Heart left ventricle (tissue), 13 donors: ENCODE data around the gene MSH5.
"Not testable (repeated sequence)": the region's sequence is repeated elsewhere in the genome, so short reads cannot be mapped to it uniquely, and the experiment has no call there.

Experiments
- POLR2A ChIP-seq, 2 donors: fragments of 450-650 bp; IDR thresholded peaks; one replicate each; pipeline ENCODE4 v1.6.1; 2017; ENCODE audit warnings: antibody characterized with exemption in 2 of 2, mild to moderate bottlenecking in 2 of 2, moderate library complexity in 2 of 2
- TF ChIP-seq, protein P1 (sequence below), 12 donors: fragments of 200-600 bp; sonication (generic) in 4 of 12; IDR thresholded peaks; one replicate each; pipeline versions ENCODE4 v1.5.0 to v1.8.0; 2018 to 2022; ENCODE audit warnings: antibody characterized with exemption in 12 of 12, mild to moderate bottlenecking in 5 of 12
- donor health status: ischemic (EF 13 %, LVEDD 7.1; RV severe dilation, severe dysfunction).
- donor health status: DM: no; HTN: yes; CAD: no.
- donor health status: DM: no; HTN: no; CAD: no.
- donor health status: ischemic (EF 25% LVEDD 6.9; RV normal size, moderate dysfunction).
- donor health status: ischemic (EF 25% LVEDD 5.7; RV mildly dilated, moderate dysfunction).
- donor health status: ischemic (EF 35%, LVEDD 5.7; RV mildly dilated, moderate dysfunction).
- donor health status: nonischemic (EF 11% LVEDD 7.7; RV severe dilation, severe dysfunction).
- donor health status: DM: yes; HTN: yes; CAD: no.
- donor health status: PGD.
- donor health status: ischemic (EF 29% LVEDD 5.4; RV normal size, mild dysfunction).
- donor health status: nonischemic (EF 23%, LVEDD 6.1; RV moderate dilation, normal function).

DNA sequence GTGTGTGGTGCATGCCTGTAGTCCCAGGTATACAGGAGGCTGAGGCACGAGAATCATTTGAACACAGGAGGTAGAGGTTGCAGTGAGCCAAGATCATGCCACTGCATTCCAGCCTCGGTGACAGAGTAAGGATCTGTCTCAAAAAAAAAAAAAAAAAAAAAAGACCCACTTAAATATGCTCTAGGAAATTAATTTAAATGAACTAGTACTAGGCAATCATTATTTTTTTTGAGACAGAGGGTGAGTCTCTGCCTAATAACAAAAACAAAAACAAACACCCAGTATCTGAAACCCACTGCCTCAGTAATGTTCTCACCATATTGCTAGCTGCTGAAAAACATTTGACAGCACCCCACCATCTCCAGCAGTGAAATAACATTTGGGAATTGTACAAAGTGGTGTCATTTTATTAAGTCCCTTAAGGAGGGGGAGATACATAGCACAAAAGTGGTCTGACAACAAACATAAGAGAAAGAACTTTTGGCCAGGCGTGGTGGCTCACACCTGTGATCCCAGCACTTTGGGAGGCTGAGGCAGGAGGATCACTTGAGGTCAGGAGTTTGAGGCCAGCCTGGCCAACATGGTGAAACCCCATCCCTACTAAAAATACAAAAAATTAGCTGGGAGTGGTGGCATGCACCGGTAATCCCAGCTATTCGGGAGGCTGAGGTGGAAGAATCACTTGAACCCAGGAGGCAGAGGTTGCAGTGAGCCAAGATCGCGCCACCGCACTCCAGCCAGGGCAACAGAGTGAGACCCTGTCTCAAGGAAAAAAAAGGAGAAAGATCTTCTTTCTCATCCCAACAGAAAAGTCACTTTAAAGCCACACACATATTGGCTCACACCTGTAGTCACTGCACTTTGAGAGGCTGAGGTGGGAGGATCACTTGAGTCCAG, 61.5 kb downstream of the MSH5 start:
- TF ChIP-seq, protein P1, sequence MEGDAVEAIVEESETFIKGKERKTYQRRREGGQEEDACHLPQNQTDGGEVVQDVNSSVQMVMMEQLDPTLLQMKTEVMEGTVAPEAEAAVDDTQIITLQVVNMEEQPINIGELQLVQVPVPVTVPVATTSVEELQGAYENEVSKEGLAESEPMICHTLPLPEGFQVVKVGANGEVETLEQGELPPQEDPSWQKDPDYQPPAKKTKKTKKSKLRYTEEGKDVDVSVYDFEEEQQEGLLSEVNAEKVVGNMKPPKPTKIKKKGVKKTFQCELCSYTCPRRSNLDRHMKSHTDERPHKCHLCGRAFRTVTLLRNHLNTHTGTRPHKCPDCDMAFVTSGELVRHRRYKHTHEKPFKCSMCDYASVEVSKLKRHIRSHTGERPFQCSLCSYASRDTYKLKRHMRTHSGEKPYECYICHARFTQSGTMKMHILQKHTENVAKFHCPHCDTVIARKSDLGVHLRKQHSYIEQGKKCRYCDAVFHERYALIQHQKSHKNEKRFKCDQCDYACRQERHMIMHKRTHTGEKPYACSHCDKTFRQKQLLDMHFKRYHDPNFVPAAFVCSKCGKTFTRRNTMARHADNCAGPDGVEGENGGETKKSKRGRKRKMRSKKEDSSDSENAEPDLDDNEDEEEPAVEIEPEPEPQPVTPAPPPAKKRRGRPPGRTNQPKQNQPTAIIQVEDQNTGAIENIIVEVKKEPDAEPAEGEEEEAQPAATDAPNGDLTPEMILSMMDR (IDR thresholded peaks at IDR 0.05) = not testable (repeated sequence)
- not testable (repeated sequence) for TF ChIP-seq POLR2A (IDR thresholded peaks at IDR 0.05)
